Activated CD8-positive, alpha-beta memory T cell treated with anti-CD3 and anti-CD28 coated beads for 1 hour (primary cell): Measurements from ENCODE around the gene CKS1B.
"Not testable (repeated sequence)": the region's sequence is repeated elsewhere in the genome, so short reads cannot be mapped to it uniquely, and the experiment has no call there.

Experiments
- DNase-seq, 2 donors: peaks; one replicate each; pipeline ENCODE4 v3.0.0-alpha.2; 2020; ENCODE audit warnings: low read depth in 1 of 2; ENCODE audit errors: extremely low read depth in 1 of 2

The CKS1B gene

GRCh38 chr1:154962156-154962749 lies 12.2 kb upstream of the CKS1B start:
- DNase-seq, result no peak

- no peak for DNase-seq
Measured at GRCh38 chr1:154962795-154963330, 11.6 kb upstream of the CKS1B start.

GRCh38 chr1:154963643-154964042 lies 10.8 kb upstream of the CKS1B start:
- DNase-seq, result no peak

- DNase-seq, result no peak
Measured at GRCh38 chr1:154964359-154964758, 10.1 kb upstream of the CKS1B start.

GRCh38 chr1:154966111-154966510 lies 8.4 kb upstream of the CKS1B start:
- DNase-seq, result no peak

GRCh38 chr1:154967331-154967950 lies 7.0 kb upstream of the CKS1B start:
- DNase-seq, result no peak

GRCh38 chr1:154968731-154969130 lies 5.8 kb upstream of the CKS1B start:
- no peak for DNase-seq

- no peak for DNase-seq
Measured at GRCh38 chr1:154969246-154969645, 5.2 kb upstream of the CKS1B start.

- DNase-seq, result no peak
Measured at GRCh38 chr1:154969860-154970452, 4.5 kb upstream of the CKS1B start.

- no peak for DNase-seq
Measured at GRCh38 chr1:154970631-154971340, 3.7 kb upstream of the CKS1B start, which contains the start of gene SHC1. TSS of gene SHC1 (minus strand) at chr1:154970747. CDS start at chr1:154970526, 221 bp downstream.

GRCh38 chr1:154971341-154971998 lies 3.0 kb upstream of the CKS1B start:
- no peak for DNase-seq

GRCh38 chr1:154972213-154972516 lies 2.3 kb upstream of the CKS1B start:
- no peak for DNase-seq

- DNase-seq, result no peak
Measured at GRCh38 chr1:154972517-154973343, 1.8 kb upstream of the CKS1B start.

- DNase-seq, result peak; percentile 81 to 83
Measured at GRCh38 chr1:154973344-154974101, 958 bp upstream of the CKS1B start.

GRCh38 chr1:154974808-154975408 lies 427 bp downstream of the CKS1B start:
- DNase-seq, result peak; percentile 87 to 89

GRCh38 chr1:154975409-154976059 lies 1.1 kb downstream of the CKS1B start:
- DNase-seq, result peak in 1 of 2 donors; percentile 27

GRCh38 chr1:154977762-154978161 lies 3.3 kb downstream of the CKS1B start:
- DNase-seq, result not testable (repeated sequence)

- DNase-seq, result no peak
Measured at GRCh38 chr1:154978360-154978759, 3.9 kb downstream of the CKS1B start.

GRCh38 chr1:154982341-154982740 lies 7.9 kb downstream of the CKS1B start:
- no peak for DNase-seq
